C4-2B (cell line): ENCODE data around the gene TMC2.

Source experiments
- CTCF ChIP-seq: fragments of 450-650 bp; conservative IDR thresholded peaks from 2 replicates; pipeline ENCODE4 v1.5.1; 2017; ENCODE audit warnings: mild to moderate bottlenecking
- ZFX ChIP-seq: fragments of 450-650 bp; IDR thresholded peaks from 2 replicates; pipeline ENCODE4 v1.6.1; 2017

GRCh38 chr20:2593756-2594155 is 57.4 kb downstream of the TMC2 start:
- TF ChIP-seq CTCF: no peak
- no peak for TF ChIP-seq ZFX
